LNCaP clone FGC (cell line): ENCODE results near the gene FAM241B.

Experiments used
- DNase-seq: peaks from one replicate; pipeline ENCODE4 v3.0.0-alpha.2; 2011; ENCODE audit warnings: low read depth
- H3K4me3 ChIP-seq: 2 replicates; pipeline ENCODE4 v1.5.1; 2011; ENCODE audit warnings: mild to moderate bottlenecking, low read depth, low read length, control low read depth
- TF ChIP-seq, protein P1 (sequence below): IDR thresholded peaks from 2 replicates; pipeline ENCODE4 v1.5.1; 2012; ENCODE audit warnings: mild to moderate bottlenecking; ENCODE audit not compliant: control insufficient read depth, insufficient read depth; ENCODE audit errors: extremely low read depth

The FAM241B gene

GRCh38 chr10:69660296-69660695 is 30.2 kb downstream of the FAM241B start:
- DNase-seq, result no peak
- TF ChIP-seq, protein P1, sequence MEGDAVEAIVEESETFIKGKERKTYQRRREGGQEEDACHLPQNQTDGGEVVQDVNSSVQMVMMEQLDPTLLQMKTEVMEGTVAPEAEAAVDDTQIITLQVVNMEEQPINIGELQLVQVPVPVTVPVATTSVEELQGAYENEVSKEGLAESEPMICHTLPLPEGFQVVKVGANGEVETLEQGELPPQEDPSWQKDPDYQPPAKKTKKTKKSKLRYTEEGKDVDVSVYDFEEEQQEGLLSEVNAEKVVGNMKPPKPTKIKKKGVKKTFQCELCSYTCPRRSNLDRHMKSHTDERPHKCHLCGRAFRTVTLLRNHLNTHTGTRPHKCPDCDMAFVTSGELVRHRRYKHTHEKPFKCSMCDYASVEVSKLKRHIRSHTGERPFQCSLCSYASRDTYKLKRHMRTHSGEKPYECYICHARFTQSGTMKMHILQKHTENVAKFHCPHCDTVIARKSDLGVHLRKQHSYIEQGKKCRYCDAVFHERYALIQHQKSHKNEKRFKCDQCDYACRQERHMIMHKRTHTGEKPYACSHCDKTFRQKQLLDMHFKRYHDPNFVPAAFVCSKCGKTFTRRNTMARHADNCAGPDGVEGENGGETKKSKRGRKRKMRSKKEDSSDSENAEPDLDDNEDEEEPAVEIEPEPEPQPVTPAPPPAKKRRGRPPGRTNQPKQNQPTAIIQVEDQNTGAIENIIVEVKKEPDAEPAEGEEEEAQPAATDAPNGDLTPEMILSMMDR, result no peak
- no peak overlapping the region for H3K4me3 ChIP-seq

DNA sequence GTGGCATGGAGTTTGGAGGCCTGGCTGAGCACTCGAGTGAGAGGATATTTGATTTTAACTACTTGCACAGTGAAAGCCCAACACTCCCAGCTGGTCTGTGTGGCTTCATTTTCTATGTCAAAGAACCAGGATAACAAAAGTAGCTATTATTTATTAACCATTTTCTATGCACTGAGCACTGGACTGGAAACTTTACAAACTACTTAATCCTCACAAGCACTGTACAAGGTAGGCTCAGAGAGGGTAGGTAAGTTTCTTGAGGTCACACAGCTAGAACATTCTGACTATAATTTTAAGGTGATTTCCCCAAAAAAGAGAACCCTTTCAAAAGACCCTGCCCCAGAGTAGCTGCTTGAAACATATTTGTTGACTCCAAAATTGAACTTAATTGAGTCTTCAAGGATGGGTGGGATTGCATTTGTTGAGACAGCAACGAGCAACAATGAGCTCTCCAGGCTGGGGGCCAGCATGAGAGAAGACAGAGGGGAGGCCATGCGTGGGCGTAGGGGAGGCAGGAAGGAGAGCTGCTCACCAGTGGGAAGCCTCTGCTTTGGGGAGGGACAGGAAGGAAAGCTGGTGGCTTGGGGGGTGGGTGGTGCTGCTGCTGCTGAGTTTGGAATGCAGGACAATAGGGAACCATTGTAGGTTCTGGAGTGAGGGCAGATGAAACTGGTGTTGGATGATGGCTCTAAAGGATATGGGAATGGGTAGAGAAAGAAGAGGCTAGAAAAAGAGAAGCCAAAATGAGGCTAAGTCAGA is 31.5 kb downstream of the FAM241B start:
- TF ChIP-seq, protein P1, result no peak
- H3K4me3 ChIP-seq, result no peak overlapping the region

GRCh38 chr10:69662173-69662877 is 32.3 kb downstream of the FAM241B start:
- no peak overlapping the region for H3K4me3 ChIP-seq
- peak; percentile 58 for DNase-seq
- TF ChIP-seq, protein P1, result no peak

More for the DNA sequence above, 31.5 kb downstream of the FAM241B start:
- no peak for DNase-seq

GRCh38 chr10:69662901-69663300 is 32.9 kb downstream of the FAM241B start:
- TF ChIP-seq, protein P1, result no peak
- no peak for DNase-seq
- H3K4me3 ChIP-seq, result no peak overlapping the region

- DNase-seq, result no peak
- H3K4me3 ChIP-seq, result no peak overlapping the region
- TF ChIP-seq, protein P1, result 0 out of 2 replicates have a peak, but pooled peaks have one; percentile 6
Measured at GRCh38 chr10:69663369-69663947, 33.4 kb downstream of the FAM241B start.

DNA sequence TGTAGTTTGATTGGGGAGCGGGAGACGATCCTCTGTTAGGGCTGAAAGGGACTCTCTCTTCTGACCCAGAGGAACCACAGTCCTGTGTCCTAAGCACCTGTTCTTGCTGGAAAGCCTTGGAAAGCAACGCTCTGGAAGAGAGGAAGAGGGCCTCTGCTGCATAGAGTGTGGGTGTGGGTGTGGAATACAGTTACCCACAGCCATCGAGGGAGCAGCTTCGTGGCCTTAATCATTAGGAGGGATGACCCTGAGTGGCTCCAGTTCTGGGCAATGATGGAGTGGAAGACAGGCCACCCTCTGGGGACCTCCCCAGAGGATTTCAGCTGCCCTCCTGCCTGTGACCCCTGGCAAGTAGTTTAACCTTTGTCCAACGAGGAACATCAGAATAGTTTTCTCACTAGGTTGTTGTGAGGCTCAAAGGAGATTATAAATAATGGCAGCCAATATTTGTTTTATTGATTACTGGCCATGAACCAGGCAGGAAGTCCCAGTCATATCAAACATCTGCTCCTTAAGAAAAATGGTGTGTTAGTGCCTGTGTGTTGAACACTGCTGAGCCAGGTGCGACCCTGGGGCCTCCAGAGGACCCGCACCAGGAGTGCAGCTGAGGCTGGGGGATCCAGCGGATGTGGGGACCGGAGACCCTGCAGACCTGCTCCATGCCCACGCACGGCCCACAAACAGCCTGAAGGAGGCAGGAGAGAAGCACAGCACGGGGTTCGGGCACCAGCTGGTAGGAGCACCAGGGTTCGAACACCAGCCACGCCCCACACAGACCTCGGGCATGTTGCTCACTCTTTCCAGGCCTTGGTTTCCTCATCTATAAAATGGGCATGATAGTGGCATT is 35.6 kb downstream of the FAM241B start:
- H3K4me3 ChIP-seq, result no peak overlapping the region
- DNase-seq, result no peak
- TF ChIP-seq, protein P1, result no peak
